Upper lobe of left lung (tissue), 4 donors: ENCODE results near the gene CTBP2.

Experiments
- CTCF ChIP-seq, 6 experiments: fragments of 450-650 bp in 4 of 6; fragments of 200-600 bp in 2 of 6; sonication (generic) in 2 of 6; IDR thresholded peaks; one replicate each; pipeline ENCODE4 v1.5.1; 2016 to 2019; ENCODE audit warnings: antibody characterized with exemption in 6 of 6
- POLR2A ChIP-seq, 4 donors: fragments of 450-650 bp; IDR thresholded peaks; one replicate each; pipeline ENCODE4 v1.5.1; 2016 to 2017; ENCODE audit warnings: antibody characterized with exemption in 4 of 4, mild to moderate bottlenecking in 2 of 4
- POLR2AphosphoS5 ChIP-seq, 2 donors: sonication (generic); formaldehyde crosslinking; IDR thresholded peaks; one replicate each; pipeline ENCODE4 v1.5.1; 2017; ENCODE audit warnings: antibody characterized with exemption in 2 of 2

DNA sequence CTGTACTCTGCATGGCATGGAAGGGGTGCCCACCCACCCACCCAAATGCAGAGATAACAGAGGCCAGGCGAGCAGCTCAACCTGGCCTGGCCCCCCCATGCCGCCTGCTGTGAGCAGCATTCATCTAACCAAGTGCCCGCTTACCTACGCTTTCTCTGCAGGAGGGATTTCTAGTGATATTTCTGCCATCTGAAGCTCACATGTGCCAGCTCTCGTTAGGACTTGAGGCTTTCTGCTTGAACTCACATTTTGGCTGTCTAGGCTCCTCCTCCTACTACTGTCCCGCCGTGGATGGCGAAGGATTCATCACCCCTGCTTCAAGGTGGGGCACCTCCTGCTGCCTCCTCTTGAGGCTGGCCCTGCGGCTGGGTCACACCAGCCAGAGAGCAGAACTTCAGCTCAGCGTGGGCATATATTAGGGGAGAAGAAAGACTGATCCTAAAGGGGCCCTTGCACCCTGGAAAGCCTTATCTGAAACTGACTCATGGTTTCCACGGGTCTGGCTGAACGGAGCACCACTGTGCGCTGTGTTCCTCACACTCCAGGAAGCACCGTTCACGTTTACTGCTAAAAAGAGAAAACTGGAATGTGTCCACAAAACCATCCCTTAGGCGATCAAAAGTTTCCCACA, 45.5 kb downstream of the CTBP2 start:
- TF ChIP-seq CTCF (IDR thresholded peaks at IDR 0.05) (no peak), POLR2A (IDR thresholded peaks at IDR 0.05) (no peak), POLR2AphosphoS5 (IDR thresholded peaks at IDR 0.05) (no peak)
